Hematopoietic multipotent progenitor cell treated with erythropoietin and hydrocortisone succinate and interleukin-3 and kit ligand, for 8 days (in vitro differentiated cells): ENCODE results near the gene GRIA4.

Source experiments
- DNase-seq: peaks from one replicate; pipeline ENCODE4 v3.0.0-alpha.2; 2015

The GRIA4 gene

DNA sequence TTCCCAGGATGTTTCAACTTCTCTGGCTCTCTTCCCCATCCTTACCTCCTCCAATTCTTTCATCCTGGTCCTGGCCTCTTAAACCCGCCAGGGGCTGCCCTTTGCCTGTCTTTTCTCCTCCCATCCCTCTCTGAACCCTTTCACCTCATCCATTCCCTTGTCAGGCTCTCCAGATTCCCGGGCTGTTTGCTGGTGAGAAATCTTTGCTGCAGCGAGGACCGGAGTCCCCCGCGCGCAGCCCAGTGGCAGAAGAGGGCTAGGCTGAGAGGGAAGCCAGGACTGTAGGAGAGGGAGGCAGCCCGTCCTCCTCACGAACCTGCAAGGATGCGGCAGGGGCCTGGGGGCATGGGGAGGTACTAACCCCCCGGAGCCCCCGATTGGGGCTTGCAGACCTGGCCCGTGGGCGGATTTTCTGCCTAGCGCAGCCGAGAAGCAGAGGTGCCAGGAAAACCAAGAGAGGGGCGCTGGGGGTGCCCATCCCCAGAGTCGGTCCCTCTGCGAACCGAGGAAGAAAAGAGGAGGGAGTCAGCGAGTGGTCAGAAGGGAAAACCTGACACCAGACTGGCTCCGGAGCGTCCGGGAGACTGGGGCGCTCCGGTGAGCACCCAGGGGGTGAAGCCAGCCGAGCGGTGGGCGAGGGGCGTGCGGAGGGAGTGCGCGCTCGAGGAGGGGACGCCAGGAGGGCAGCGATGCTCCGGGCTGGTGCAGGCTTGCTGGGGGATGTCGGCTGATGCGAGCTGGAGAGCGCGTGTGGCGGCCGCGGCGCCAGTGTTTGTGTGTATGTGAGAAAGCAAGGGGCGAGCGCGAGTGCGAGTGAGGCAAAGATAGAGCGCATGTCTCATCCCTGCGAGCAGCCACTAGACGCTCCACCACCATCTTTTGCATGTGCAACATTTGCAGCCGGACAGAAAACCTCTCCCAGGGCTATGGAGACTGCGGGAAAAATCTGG lies at the start of gene GRIA4:
TSS of gene GRIA4 (plus strand) at position 242 of the 950 bp plus-strand sequence. CDS start 925 bp downstream, outside the sequence.
- DNase-seq, result no peak

DNA sequence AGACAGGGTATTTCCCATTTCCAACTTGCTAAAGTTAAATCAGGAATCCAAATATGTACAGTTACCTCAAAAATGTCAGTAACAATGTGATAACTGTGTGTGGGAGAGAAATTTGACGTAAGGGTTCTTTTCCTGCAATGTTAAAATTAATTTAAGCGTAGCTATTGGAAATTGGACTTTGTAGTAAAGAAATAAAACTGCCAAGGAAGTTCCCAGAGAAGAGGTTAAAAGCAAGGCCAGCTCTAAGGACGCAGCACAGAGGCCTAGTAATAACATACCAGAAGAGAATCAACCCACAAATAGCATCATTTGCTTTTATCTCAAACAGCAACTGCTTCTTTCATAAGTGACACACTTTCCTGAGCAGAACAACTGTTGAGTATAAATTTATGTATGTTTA lies 36.8 kb upstream of the GRIA4 start:
- DNase-seq, result no peak

GRCh38 chr11:105574974-105575373 lies 34.9 kb upstream of the GRIA4 start:
- no peak for DNase-seq

DNA sequence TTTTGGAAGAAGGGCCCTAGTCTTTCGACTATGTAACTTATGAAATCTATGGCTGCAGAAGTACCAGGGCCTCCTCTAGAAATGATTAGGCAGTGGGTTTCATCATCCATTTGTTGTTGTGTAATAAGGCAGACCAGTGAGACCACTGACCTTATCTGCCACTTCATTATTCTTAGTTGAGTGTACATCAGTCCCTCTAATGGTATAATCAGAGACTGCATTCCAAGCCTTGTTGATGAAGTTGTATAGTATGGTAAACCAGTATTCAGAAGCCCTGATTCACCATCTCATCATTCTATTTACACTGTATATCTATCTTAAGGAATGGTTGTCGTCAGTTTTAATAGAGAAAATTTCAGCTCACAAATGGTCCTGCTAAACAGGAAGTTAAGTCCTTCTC lies 32.2 kb upstream of the GRIA4 start:
- DNase-seq, result peak; percentile 3

DNA sequence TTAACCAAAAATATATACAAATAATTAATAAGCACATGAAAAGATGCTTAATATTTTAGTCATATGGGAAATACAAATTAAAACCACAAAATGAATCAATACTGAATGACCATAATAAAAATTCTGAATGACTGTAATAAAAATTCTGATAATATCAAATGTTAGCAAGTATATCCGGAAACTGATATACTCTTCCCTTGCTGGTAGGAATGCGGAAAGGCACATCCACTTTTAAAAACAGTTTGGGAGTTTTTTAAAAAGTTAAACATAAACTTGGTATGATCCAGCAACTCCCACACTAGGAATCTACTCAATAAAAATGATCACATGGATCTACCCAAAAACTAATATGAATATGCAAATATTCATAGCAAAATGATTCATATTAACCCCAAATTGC lies 30.8 kb upstream of the GRIA4 start:
- no peak for DNase-seq

GRCh38 chr11:105582497-105582896 lies 27.4 kb upstream of the GRIA4 start:
- no peak for DNase-seq

GRCh38 chr11:105588001-105588400 lies 21.9 kb upstream of the GRIA4 start:
- no peak for DNase-seq

- DNase-seq, result no peak
These were observed 20.5 kb upstream of the GRIA4 start for GRCh38 chr11:105589346-105589745.

GRCh38 chr11:105592035-105592434 lies 17.8 kb upstream of the GRIA4 start:
- DNase-seq, result no peak

DNA sequence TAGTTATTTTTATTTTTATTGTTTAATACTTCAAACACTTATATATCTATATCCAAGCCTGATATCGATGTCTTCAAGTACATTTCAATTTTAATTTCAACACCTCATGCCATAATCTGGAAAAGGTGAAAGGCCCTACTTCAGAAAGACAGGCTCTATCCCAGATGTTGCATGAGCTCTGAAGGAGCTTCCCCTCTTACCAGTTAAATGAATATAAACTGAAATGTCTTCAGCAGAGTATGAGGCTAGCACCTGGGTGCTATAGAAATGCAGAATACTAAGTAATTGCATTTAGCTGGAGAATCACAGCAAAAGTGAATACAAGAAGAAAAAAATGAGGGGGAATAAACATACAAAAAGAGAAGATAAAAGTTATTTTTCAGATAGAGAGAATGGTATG lies 11.5 kb upstream of the GRIA4 start:
- DNase-seq, result no peak

GRCh38 chr11:105603156-105603555 lies 6.7 kb upstream of the GRIA4 start:
- DNase-seq, result no peak

- no peak for DNase-seq
These were observed 512 bp upstream of the GRIA4 start for GRCh38 chr11:105609341-105609781.

- DNase-seq, result no peak
These were observed 1.1 kb downstream of the GRIA4 start for GRCh38 chr11:105610871-105611571.

GRCh38 chr11:105611572-105612441 lies 1.9 kb downstream of the GRIA4 start:
- DNase-seq, result no peak

DNA sequence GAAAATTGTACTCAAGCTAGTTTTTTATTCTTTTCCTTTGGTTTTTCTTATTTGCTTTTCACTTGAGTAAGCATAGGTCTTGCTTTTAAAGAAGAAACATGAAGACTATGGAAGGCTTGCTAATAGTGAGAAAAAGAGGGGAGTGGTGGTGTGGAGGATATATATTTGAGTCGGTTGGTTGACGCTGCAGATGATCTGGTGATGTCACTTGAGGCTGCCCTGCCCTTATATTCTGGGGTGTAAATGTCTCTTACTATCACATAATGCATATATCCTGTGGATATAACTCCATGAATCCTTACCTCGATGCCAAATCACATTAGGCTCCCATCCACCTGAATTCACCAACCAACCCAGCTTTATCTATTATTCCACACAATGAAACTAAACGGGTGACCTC lies 2.9 kb downstream of the GRIA4 start:
- no peak for DNase-seq

DNA sequence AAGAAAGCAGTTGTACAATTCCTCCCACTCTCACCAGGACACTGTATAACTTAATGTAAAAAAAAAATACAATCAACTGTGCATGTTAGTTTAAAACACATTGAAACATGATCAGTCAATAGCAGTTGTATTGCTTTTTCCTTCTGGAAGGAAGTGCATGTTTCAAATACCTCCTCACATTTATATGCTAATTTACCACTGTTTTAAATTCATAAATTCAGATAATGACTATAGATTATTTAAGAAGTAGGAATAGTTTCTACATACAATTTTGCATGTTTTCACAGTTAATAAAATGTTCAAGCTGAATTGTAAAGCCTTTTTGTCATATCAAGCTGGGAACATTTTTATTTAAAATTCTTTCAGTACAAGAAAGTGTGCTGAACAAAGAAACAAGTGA lies 3.3 kb downstream of the GRIA4 start:
- no peak for DNase-seq

GRCh38 chr11:105618343-105618955 lies 8.6 kb downstream of the GRIA4 start:
- no peak for DNase-seq

DNA sequence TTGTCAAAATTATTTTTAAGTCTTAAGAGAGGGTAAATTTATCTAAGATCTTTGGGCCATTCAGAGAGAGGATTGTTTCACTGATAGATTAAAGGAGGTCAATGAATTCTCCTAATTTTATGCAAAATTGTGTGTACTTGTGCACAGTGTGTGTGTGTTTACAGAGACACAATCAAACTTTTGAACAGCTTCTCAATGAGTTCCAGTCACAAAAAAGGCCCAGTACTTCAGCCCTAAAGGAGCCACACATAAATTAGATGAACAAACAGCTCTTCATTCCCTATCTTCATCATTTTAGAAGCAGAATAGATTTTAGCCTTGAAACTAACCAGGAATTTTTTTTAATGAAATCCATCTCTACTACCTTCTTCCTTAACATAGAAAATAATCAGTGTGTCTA lies 9.7 kb downstream of the GRIA4 start:
- DNase-seq, result no peak

DNA sequence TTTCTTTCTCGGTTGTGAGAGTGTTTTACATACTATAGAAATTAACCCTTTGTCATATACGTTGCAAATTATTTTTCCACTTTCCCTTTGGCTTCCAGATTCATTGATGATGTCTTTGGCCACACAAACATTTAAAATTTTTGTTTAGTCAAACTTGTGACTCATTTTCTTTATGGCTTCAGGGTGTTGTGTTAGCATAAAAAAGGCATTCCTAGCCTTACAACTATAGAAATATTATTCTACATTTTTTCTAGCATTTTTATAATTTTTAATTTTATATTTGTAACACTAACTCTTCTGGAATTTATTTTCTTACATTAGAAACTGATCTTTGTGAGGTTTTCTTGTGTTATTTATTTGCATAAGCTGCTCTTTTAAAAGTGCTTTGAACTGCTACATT lies 12.1 kb downstream of the GRIA4 start:
- DNase-seq, result no peak

GRCh38 chr11:105632316-105632715 lies 22.4 kb downstream of the GRIA4 start:
- DNase-seq, result no peak

DNA sequence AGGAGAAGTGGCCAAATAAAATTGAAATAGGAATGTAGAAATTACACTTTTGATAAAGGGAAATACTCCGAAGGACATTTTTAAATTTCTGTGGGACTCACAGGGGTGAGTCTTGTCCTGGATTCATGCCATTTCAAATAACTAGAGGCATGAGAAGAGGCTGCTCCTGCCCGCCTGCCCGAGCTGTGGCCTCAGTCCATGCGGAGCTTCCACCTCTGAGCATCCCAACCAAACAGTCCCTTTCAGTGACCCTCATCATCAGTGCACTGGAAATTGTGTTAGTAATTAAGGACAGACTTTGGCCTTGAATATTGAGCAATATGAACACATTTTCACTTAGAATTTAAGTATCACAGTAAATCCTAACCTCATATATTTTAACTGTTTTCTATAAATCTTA lies 25.6 kb downstream of the GRIA4 start:
- DNase-seq, result no peak

DNA sequence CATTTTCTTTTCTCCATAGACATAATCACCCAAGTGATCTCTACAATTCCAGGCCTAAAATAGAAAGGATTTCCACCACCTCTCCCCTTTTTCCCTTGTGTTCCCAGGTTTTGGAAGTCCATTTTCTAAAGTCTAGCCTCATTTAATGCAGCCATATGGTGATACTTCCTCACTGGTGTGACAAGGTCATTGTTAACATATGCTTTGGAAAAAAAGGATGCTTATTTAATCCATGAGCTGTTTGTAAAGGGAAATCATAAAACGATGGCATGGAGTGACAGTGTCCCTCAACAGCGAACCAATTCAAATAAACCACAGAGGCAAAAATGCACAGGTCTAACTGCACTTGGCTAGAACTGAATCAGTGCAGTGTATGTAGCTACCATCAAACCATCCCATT lies 26.6 kb downstream of the GRIA4 start:
- no peak for DNase-seq

- no peak for DNase-seq
These were observed 29.7 kb downstream of the GRIA4 start for GRCh38 chr11:105639527-105639926.
